Measurements from ENCODE around the gene OSCAR.

Gene OSCAR

DNA sequence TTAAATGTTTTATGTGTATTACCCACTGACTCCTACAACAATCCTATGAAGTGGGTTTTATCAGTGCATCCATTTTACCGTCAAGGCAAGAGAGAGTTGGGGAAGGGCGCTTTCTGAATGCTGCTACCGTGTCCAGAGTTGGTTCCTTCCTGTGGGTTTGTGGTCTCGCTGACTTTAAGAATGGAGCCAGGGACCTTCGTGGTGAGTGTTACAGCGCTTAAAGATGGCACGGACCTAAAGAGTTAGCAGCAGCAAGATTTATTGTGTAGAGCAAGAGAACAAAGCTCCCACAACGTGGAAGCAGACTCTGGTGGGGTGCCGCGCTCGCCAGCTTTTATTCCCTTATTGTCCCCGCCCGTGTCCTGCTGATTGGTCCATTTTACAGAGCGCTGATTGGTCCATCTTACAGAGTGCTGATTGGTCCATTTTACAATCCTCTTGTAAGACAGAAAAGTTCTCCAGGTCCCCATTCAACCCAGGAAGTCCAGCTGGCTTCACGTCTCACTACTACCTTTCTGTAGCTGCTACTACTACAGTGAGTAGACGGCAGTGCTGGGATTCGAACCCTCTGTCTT, 6.1 kb downstream of the OSCAR start:
- DNase-seq (ENCODE audit: low read depth), result no peak

DNA sequence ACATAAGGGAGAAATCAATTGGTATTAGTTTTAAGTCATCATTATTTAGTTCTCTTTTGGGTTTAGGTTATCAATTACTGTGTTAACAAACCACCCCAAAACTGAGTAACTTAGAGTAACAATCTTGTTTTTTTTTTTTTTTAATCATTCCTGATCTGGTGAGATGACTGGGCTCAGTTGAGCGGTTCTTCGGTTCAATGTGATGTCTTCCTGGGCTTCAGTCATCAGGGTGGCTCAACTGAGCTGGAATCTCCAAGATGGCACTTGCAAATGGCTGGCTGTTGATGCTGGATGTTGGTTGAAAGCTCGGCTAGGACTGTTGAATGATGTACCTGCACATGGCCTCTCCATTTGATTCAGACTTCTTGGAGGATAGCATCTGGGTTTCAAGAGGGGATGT, 16.2 kb downstream of the OSCAR start:
- no peak for DNase-seq (ENCODE audit: low read depth)

DNA sequence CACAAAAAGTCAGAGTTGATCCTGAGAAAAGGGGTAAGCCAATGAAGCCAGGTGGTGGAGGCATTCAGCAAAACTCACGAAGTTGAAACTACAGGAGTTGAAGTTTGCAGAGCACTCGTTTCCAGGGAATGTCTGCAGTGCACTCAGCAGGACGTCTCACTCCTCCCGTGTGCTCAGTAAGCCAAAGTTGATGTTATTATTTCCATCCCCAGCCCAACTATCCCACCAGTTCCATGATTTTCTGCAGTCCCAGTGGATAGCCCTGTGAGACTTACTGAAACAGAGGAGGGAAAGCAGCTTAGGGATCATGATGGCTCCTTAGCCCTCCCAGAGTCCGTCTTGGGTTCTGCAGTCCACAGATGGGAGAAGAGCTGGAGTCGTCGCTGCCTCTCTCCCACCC, 19.6 kb downstream of the OSCAR start, which contains the start of gene TARM1:
TARM1 (minus strand) TSS at position 334 of the 400 bp plus-strand sequence; CDS start at position 309, 25 bp downstream.
- DNase-seq (ENCODE audit: low read depth), result no peak

DNA sequence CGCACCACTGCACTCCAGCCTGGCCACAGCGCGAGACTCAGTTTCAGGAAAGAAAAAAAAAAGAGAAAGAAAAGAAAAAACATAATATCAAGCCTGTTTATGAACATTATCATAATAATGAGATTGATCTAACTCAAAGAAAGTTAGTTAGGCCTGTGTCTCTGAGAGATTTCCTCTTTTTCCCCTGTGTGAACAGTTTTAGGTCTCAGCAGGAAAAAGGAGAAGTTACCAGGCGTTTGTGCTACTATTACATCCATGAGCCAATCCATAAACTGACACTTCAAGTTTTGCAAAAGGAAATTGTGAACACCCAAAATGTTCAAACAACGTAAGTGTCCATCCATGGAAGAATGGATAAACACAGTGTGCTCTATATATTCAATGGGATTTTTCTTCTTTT, 23.3 kb downstream of the OSCAR start:
- no peak for DNase-seq (ENCODE audit: low read depth)

DNA sequence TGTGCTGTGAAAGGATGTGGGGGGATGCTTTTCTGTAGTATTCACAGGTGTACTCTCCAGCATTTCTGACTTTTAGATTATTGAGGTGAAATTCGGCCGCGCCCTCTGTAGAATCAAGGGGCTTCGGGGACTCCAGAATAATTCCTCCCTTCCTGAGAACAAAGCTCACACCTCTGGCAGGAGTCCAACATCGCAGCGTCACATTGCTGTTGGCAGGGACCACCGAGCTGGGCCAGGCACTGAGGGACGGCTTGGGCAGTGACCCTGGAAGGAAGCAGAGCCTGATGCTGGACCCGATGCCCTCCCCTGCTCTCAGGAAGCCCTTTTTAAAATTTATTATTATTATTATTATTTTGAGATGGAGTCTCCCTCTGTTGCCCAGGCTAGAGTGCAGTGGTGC, 25.8 kb downstream of the OSCAR start:
- no peak for DNase-seq (ENCODE audit: low read depth)

DNA sequence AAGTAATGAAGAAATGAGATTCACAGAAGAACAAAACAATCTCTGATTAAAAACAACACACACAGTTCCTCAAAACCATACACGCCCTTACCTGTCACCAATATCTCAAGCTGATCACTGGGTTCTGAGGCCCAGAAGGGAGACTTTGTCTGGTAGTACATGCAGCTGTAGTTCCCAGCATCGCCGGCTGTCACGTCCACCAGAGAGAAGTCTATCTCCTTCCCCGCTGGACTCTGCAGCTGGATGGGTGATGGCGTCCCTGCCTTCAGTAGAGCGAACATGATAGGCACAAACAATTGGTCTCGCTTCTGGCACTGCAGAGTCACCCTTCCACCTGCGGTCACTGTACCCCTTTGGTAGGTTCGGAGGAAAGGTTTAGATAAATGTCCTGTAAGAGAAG, 26.8 kb downstream of the OSCAR start:
- DNase-seq (ENCODE audit: low read depth), result no peak

DNA sequence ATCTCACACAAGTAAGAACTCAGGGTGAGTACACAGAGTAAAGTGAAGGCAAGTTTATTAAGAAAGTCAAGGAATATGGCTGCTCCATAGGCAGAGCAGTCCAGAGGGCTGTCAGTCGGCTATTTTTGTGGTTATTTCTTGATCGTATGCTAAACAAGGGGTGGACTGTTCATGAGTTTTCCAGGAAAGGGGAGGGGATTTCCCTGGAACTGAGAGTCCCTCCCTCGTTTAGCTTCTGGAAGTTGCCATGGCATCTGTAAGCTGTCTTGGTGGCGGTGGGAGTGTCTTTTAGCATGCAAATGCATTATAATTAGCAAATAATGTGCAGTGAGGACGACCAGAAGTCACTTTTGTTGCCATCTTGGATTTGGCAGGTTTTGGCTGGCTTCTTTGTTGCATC, 31.1 kb downstream of the OSCAR start:
- DNase-seq (ENCODE audit: low read depth), result no peak

DNA sequence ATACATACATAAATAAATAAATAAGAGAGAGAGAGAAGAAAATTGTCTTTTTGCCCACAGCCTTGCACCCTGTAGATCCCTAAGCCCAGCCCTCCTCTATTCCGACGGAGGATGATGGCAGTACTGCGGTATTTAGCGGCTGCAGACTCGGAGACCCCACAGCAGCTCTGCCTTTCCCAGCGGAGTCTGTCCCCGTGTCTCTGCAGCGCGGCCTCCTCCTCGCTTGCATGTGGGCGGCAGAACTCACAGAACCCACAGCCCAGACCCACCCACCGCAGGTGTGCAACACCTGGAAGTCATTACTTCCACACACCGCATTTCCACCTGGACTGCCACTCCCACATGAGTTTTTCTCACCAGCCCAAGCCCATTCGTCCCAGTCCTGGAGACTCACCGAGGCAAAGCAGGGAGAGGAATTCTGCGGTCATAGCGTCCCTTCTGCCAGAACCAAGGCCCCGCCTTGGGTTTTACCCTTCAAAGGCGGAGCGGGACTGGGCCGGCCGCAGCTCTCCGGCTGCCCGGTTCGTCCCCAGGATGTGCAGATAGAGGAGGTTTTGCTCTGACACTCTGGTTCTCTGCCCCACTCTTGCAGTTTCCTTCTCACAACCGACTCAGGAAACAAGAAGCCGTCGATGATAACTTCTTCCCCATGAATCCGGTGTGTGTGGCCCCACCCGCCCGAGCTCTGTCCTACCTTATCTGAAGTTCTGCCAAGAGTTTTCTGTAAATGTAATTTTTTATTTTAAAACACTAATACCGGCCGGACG, 37.1 kb downstream of the OSCAR start, which contains the start of gene VSTM1:
VSTM1 (minus strand) TSS at position 548 of the 767 bp plus-strand sequence; CDS start at position 428, 120 bp downstream.
- DNase-seq (ENCODE audit: low read depth), result no peak

DNA sequence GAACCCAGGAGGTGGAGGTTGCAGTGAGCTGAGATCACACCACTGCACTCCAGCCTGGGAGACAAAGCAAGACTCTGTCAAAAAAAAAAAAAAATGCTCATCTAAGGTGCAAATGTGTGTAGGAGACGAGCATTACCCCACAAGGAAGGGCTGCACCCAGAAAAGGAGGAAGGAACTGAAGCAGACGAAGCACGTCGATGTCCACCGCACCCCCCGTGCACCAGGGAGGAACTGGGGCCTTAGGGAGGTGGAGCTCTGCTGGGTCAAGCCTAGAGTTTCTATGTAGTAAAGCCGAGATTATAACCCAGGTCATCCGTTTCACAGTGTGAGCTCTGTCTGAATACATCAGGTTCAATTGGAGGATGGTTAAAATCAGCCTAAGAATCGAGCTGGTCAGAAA, 38.0 kb downstream of the OSCAR start:
- DNase-seq (ENCODE audit: low read depth), result no peak

DNA sequence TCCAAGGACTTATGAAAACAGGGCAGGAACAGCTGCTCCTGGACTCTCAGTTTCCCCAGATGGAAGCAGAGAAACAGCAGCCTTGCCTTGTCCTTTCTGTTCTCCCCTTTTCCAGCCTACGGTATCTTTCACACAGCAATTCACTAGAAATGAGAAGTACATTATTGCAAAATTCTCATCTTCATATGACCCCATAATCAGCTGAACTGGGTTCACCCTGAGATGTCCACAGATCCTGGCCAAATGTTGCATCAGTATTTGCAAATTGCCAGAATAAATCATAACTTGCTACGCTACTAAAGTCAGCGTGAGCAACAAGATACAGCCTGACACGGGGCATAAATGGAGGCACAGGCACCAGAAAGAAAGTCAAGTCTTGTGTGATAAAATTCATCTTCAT, 53.0 kb downstream of the OSCAR start:
- DNase-seq (ENCODE audit: low read depth), result no peak

DNA sequence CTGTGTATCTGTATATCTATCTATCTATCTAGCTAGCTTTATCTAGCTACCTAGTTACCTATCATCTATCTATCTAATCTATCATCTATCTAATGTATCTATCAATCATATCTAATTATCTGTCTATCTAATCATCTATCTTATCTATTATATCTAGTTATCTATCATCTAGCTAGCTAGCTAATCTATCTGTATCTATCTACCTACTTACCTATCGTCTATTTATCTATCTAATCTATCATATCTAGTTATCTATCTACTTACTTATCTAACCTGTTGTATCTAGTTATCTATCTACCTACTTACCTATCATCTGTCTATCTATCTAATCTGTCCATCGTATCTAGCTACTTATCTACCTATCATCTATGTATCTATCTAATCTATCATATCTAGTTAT, 54.8 kb downstream of the OSCAR start:
- DNase-seq (ENCODE audit: low read depth), result no peak

All from HS-27A (cell line).